ENCODE results near the gene ZSWIM5. TPM values are rescaled to one million over a fixed set of nuclear protein-coding genes. Genes with fewer than 3 reads are reported as not detected.

The ZSWIM5 gene
- total RNA-seq, 6 experiments from 2014 or later, result 0.03 to 0.05 TPM; not detected in 4

DNA sequence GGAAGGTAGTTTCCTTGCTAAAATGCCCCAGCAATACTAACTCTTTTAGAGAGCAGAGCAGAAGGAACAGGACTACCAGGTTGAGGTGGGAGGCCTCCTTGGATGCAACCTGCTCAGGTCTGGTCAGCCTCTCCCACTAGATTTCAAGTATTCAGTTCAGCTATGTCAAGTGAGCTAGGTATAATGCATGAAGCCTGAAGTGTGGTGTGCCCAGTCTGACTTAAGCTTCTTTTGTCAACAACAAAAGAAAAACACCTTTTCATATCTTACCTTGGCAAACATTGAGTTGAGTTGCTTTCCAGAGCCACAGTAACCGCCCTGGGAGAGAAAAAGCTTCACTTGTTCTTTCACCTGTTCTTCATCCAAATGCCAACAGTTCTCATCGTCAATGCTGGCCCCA lies 146.6 kb downstream of the ZSWIM5 start:
- Mint-ChIP-seq H3K9me3 (no peaks in the 10 kb centered on the region), H3K4me3 (no peak overlapping the region), H3K4me1 (ENCODE audit: low read depth) (no peaks in the 10 kb centered on the region), H3K27ac (no peak overlapping the region), H3K27me3 (ENCODE audit: insufficient read depth) (peaks cover 11% of the 10 kb centered on the region), H3K36me3 (ENCODE audit: low read depth) (no peaks in the 10 kb centered on the region)
- TF ChIP-seq, protein P1, sequence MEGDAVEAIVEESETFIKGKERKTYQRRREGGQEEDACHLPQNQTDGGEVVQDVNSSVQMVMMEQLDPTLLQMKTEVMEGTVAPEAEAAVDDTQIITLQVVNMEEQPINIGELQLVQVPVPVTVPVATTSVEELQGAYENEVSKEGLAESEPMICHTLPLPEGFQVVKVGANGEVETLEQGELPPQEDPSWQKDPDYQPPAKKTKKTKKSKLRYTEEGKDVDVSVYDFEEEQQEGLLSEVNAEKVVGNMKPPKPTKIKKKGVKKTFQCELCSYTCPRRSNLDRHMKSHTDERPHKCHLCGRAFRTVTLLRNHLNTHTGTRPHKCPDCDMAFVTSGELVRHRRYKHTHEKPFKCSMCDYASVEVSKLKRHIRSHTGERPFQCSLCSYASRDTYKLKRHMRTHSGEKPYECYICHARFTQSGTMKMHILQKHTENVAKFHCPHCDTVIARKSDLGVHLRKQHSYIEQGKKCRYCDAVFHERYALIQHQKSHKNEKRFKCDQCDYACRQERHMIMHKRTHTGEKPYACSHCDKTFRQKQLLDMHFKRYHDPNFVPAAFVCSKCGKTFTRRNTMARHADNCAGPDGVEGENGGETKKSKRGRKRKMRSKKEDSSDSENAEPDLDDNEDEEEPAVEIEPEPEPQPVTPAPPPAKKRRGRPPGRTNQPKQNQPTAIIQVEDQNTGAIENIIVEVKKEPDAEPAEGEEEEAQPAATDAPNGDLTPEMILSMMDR (IDR thresholded peaks at IDR 0.05), result no peak
- DNase-seq, result no peak

DNA sequence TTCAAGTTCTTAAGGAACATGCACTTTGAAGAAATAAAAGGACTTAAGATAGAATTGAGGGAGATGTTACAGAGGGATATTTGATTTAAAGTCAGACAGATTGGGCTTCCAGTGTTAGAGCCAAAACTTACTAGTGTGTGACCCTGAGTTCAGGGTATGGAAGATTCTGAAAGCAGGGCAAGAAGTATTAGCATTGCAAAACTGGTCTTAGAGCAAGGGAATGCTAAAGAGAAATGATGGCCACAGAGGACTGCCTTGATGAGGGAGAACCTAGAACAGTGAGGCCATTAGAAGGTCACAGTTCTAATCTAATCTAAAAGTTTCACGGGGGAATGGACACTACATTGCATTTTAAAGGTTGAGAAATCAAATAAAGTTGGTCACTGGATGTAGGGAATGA lies 148.9 kb downstream of the ZSWIM5 start:
- no peak overlapping the region for H3K4me3 Mint-ChIP-seq
- H3K27ac Mint-ChIP-seq, result no peak overlapping the region
- H3K4me1 Mint-ChIP-seq (ENCODE audit: low read depth), result no peaks in the 10 kb centered on the region
- H3K9me3 Mint-ChIP-seq, result no peaks in the 10 kb centered on the region
- DNase-seq, result no peak
- no peaks in the 10 kb centered on the region for H3K36me3 Mint-ChIP-seq (ENCODE audit: low read depth)
- TF ChIP-seq, protein P1 (IDR thresholded peaks at IDR 0.05), result no peak
- peaks cover 15% of the 10 kb centered on the region for H3K27me3 Mint-ChIP-seq (ENCODE audit: insufficient read depth)

DNA sequence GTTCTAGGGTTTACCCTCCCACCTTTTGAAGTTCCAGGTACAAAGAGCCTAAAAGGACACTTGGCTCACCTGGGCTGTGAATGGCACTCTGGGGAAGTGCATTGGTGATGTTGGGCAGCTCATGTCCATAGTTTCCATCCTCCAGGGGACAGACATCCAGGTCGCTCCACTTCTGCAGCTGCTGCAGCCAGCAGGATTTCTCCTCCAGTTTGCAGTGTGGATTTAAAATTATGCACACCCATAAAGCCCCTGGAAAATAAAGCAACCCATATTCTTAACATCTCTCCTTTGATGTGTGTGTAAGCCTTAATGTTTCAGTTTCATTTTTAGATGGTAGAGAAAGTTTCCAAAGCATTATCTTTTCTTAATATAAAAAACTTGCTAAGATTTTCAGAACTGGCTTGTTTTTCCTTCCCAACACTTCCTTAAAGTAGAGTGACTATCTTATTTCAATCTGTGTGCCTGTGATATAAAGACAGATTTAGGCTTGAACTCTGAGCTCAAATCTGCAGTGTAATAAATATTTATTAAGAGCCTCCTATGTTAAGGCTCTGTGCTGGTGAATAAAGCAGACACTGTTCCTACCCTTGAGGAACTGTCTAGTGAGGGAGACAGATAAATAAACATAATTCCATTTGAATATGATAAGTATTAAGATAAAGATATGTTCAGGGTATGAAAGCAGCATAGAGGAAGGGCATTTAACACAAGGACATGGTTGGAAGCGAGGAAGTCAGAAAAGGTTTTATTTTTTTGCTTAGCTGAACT lies 155.2 kb downstream of the ZSWIM5 start:
- H3K9me3 Mint-ChIP-seq, result no peaks in the 10 kb centered on the region
- peaks cover 14% of the 10 kb centered on the region for H3K27me3 Mint-ChIP-seq (ENCODE audit: insufficient read depth)
- no peak overlapping the region for H3K4me3 Mint-ChIP-seq
- no peaks in the 10 kb centered on the region for H3K4me1 Mint-ChIP-seq (ENCODE audit: low read depth)
- H3K27ac Mint-ChIP-seq, result no peak overlapping the region
- TF ChIP-seq, protein P1 (IDR thresholded peaks at IDR 0.05), result no peak
- no peaks in the 10 kb centered on the region for H3K36me3 Mint-ChIP-seq (ENCODE audit: low read depth)
- no peak for DNase-seq

DNA sequence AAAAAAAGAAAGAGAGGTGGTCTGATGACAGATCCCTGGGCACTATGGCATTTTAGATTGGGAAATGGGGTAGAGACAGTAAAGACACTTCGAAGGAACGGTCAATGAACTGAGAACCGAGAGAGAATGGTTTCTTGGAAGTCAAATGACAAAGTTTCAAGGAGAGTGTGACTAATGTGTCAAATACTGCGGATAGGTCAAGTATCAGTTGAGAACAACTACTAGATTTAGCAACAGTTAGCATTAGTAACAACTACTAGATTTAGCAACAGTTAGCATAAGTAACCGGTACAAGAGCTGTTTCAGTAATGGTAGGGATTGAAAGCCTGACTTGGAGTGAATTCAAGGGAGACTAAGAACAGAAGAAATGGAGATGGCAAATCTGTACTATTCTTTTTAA lies 159.4 kb downstream of the ZSWIM5 start:
- no peak overlapping the region for H3K27ac Mint-ChIP-seq
- TF ChIP-seq, protein P1 (IDR thresholded peaks at IDR 0.05), result no peak
- H3K36me3 Mint-ChIP-seq (ENCODE audit: low read depth), result no peaks in the 10 kb centered on the region
- H3K4me3 Mint-ChIP-seq, result no peak overlapping the region
- peaks cover 13% of the 10 kb centered on the region for H3K27me3 Mint-ChIP-seq (ENCODE audit: insufficient read depth)
- no peak for DNase-seq
- H3K4me1 Mint-ChIP-seq (ENCODE audit: low read depth), result no peaks in the 10 kb centered on the region
- H3K9me3 Mint-ChIP-seq, result no peaks in the 10 kb centered on the region

DNA sequence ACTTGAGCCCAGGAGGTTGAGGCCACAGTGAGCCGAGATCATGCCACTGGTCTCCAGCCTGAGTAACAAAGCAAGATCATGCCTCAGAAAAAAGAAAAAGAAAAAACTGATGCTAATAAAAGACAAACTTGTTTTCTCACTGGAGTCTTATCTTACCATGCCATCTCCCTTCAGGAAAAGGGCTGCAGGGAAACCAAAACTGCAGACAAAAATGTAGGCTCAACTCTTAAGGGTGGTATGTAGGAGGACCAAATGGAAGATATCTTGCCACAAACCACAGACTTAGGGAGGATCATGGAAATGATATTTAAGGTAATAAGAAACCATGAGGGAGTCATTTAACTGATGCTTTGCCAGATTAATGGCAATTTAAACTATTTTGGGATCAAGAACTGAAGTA lies 161.5 kb downstream of the ZSWIM5 start:
- Mint-ChIP-seq H3K36me3 (ENCODE audit: low read depth) (no peaks in the 10 kb centered on the region), H3K4me1 (ENCODE audit: low read depth) (no peaks in the 10 kb centered on the region), H3K27ac (no peak overlapping the region), H3K27me3 (ENCODE audit: insufficient read depth) (peaks cover 12% of the 10 kb centered on the region; the same call in 1 of the 2 replicates), H3K4me3 (no peak overlapping the region), H3K9me3 (no peaks in the 10 kb centered on the region)
- no peak for DNase-seq
- TF ChIP-seq, protein P1 (IDR thresholded peaks at IDR 0.05), result no peak

All from HFFc6 (cell line).